Measurements from ENCODE around the gene IFI27.

Gene IFI27

DNA sequence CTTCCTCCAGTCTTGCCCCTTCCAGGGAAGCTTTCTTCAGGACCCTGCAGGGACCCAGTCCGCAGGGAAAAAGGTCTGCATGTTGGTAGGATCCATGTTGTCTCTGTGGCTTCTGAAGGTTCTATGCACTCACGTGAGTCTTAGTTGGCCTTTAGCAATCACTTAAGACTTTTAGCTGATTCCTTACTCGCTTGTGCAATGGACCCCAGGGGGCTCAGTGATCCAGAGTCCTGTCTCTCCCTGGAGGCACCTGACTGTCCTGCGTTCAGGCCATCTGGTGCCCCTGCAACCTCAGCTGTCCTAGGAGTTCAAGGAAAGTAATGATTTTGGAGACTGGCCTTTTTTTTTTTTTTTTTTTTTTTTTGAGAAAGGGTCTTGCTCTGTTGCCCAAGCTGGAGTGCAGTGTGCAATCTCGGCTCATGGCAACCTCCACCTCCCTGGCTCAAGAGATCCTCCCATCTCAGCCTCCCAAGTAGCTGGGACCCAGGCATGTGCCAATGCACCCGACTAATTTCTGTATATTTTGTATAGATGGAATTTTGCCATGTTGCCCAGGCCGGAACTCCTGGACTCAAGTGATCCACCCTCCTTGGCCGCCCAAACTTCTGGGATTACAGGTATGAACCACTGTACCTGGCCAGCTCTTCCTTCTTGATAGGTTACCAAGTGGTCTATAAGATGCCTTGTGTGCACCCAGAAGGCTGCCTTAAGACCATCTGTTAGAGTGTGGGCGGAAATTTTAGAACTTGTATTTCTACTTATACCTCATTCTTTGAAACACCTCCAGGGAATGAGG lies 14.2 kb downstream of the IFI27 start:
- no peak for DNase-seq (ENCODE audit: low read depth)

DNA sequence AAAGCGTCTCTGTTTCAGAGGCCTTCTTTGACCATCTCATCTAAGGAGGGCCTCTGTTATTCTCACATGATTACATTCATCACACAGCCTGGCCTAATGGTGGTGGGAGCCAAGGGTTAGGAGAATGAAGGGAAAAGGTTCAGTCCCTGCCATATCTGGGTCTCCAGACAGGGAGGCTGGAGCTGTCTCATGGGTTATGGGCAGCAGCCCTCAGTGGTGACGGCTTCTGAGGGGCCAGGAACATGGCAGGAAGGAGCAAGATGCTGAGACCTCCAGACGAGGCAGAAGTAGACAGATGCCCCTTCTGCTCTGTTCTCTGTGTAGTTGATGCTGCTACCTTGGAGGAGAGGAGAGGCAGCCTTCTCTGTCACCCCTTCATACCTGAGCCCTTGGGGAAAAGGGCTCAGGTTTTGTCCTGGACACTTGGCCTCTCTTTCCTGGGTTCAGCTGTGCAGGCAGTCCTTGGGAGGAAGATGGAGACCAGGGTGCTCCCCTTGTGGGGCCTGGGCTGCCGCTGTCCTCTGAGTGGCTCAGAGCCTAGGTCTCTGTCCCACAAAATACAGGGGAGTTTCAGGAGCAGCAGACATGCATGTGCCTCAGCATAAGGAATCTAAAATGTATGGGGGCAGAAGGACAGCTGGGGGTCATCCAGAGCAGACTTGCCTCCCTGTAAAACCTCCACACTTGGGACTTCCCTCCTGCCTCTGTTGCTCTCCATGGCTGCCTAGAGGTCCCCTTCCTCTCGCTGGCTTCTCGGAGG lies 15.3 kb downstream of the IFI27 start:
- DNase-seq (ENCODE audit: low read depth): no peak

DNA sequence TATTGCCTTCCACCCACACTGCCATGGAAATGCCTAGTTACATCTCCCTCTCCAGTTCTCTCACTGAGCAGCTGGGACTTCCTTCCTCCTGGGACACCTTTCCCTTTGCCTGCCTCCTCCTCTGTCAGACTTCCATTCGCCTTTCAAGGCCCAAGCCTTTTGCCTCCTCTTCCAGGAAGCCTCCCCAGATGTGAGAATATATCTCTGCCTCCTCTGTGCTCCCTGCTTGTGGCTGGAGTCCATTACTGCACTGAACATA lies 15.8 kb downstream of the IFI27 start:
- DNase-seq (ENCODE audit: low read depth): no peak

- no peak for DNase-seq (ENCODE audit: low read depth)
Observed at GRCh38 chr14:94126800-94127199, 16.3 kb downstream of the IFI27 start.

GRCh38 chr14:94127330-94127729 lies 16.8 kb downstream of the IFI27 start:
- DNase-seq (ENCODE audit: low read depth): no peak

DNA sequence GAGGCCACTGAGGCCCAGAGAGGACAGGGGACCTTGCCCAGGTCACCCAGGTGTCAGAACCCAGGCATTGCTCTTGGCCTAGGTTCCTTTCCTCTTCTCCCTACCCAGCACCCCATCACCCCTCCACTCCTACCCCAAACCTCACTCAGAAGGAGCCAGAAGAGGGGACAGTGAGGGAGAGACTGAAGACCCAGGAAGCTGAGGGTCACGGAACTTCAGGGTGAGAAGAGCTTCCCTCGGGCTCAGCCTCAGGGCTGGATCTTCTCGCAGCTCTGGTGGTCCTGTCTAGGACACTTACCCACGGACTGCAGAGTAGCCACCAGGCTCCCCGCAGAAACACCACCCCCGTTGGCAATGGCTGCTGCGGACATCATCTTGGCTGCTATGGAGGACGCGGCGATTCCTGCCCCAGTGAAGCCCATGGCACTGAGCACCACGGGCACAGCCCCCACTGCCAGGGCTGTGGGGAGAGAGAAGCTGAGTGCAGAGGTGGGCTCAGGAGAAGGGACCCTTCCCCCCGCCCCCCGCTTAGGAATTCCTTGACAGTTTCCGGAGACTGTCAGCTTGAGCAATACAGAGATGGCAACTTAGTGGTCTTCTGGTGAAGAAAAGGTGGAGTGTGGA lies 17.8 kb downstream of the IFI27 start:
- DNase-seq (ENCODE audit: low read depth): no peak

DNA sequence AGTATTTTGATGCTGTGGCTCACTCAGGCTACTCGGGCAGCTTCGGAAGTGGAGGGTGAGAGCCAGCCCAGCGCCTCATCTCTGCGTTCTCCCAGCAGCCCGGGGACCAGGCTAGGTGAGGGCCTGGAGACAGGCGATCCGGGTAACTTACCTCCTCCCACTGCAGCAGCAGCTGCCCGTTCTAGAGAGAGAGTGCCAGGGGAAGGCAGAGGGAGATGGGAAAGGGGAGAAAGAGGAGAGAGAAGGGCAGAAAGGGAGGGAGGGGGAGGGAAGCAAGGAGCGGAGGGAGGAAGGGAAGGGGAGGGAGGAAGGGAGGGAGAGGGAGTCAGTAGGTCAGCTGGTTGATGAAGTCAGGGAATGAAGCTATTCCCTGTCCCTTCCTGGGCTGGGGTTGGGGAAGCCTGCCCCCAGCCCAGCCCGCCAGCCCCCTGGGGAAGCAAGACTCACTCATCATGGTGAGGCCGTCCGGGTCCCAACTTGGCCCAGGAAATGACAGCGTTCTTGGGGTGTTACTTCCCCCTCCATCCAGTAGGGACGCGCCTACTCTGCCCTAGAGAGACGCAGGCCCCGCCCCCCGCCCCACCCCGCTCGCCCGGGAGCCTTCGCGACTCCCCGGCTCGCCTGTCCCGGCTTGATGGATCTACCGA lies 18.7 kb downstream of the IFI27 start, which contains the start of gene IFI27L2:
TSS of gene IFI27L2 (minus strand) at position 494 of the 647 bp plus-strand sequence. CDS start at position 454, 40 bp downstream.
- DNase-seq (ENCODE audit: low read depth): peak; percentile 82

DNA sequence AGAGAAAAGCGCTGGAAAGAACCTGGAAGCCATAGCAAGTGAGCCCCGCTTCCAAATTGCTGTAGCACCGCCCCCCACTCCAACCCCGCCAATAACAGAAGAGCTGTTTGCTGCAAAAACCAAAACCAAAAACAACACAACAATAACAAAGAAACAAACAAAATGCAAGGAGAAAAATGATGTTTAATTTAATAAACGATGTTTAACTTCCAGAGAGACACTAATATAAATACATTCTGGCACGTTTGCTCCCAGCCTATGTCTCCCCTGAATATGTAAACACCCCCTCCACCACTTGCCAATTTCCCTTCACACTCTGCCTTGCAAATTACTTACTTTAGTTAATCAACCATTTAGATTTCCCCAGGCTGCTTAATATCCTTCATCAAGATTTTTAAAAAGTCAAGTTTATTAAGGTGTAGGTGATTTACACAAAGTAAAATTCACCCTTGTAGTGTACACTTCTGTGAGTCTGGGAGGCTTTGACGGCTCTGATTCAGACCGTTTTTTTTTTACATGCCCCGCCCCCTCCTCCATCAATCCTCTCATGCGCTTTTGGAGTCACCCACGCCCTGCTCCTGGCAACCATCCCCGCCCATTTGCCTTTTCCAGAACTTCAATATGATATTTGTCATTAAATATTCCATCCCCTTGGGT lies 19.4 kb downstream of the IFI27 start:
- DNase-seq (ENCODE audit: low read depth): peak; percentile 61

GRCh38 chr14:94132285-94132887 lies 21.9 kb downstream of the IFI27 start:
- peak; percentile 60 for DNase-seq (ENCODE audit: low read depth)

DNA sequence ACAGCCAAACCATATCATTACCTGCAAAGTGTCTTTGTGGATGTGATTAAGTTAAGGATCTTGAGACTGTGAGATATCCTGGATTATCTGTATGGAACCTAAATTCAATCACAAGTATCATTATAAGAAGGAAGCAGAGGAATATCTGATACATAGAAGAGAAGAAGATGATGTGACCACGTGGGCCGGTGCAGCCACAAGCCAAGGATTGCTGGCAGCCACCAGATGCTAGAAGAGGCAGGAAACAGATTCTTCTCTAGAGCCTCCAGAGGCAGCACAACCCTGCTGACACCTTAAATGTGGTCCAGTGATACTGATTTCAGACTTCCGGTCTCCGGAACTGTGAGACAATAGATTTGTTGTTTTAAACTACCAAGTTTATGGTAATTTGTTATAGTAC lies 24.9 kb downstream of the IFI27 start:
- no peak for DNase-seq (ENCODE audit: low read depth)

- DNase-seq (ENCODE audit: low read depth): peak; percentile 76
Observed at GRCh38 chr14:94136575-94137331, 26.2 kb downstream of the IFI27 start.

DNA sequence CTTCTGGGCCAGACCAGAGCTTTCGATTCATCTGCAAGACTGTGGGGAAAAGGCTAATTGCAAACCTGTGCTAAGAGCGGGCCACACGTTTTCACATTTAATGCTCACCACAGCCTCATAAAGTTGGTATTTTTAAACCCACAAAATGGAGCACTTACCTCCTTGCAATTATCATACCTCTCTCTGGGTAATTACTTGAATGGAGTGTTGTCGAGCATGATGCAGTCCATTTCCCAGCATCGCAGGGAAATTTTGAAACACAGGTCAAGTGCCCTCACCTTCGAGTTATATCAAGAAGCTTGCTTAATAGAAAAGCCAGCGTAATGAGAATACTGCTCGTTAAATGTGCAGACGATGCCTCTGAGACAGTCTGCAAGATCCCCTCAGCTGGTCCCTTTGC lies 27.7 kb downstream of the IFI27 start:
- no peak for DNase-seq (ENCODE audit: low read depth)

GRCh38 chr14:94139006-94139405 lies 28.5 kb downstream of the IFI27 start:
- no peak for DNase-seq (ENCODE audit: low read depth)

DNA sequence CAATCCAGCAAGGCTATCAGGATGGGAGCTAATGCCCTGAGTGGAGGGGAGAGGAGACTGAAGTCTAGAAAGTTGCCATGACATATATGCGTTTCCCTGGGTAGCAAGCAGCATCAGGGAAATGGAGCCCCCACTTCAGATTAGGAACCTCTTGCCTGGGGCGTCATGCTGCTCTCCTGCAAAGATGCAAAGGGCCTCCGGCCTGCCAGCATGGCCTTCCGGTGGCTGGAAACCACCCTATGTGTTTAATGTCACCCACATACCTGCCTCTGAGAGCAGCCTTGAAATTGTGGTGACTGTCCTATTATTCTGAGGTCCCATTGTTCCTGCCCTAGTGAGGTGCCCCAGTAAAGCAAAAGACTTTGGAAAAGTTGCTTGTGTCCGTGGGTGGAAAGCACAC lies 28.9 kb downstream of the IFI27 start:
- DNase-seq (ENCODE audit: low read depth): no peak

GRCh38 chr14:94142247-94142646 lies 31.7 kb downstream of the IFI27 start:
- no peak for DNase-seq (ENCODE audit: low read depth)

GRCh38 chr14:94142836-94143235 lies 32.3 kb downstream of the IFI27 start:
- DNase-seq (ENCODE audit: low read depth): no peak

GRCh38 chr14:94143239-94143638 lies 32.7 kb downstream of the IFI27 start:
- no peak for DNase-seq (ENCODE audit: low read depth)

DNA sequence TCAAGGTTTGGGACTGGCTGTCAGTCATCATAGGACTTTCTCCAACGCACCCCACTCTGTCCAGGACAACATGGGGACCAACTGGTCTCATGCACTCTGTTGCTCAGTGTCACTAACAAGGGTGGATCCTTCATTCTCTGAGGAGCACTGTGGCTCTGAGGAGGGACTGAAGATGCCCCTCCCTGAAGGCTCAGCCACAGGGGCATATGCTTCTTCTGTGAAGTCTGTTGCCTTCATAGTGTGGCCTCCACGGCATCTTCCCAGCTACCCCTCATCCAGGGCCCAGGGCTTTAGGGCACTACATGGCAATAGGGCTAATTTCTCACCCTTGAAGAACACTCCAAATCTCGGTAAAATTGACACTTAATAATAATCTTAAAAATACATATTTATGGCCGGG lies 33.2 kb downstream of the IFI27 start:
- no peak for DNase-seq (ENCODE audit: low read depth)

DNA sequence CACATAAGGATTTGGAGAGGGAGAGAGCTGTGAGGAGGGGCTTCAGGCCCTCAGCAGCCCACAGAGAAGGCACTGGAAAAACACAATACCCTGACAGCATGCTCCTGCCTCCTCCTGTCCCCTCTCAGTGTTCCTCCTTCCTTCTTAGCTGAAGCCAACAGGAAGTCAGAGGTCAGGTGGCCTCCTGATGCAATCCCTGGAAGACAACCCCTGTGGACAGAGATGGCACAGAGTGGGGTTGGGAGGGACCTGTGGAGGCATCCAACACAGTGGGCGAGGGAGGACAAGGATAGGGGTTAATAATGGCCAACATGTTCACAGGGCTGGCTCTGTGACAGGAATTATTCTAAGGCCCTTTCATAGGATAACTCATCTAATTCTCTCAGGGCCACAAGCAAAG lies 34.2 kb downstream of the IFI27 start:
- DNase-seq (ENCODE audit: low read depth): no peak

GRCh38 chr14:94145902-94146527 lies 35.5 kb downstream of the IFI27 start:
- DNase-seq (ENCODE audit: low read depth): no peak

DNA sequence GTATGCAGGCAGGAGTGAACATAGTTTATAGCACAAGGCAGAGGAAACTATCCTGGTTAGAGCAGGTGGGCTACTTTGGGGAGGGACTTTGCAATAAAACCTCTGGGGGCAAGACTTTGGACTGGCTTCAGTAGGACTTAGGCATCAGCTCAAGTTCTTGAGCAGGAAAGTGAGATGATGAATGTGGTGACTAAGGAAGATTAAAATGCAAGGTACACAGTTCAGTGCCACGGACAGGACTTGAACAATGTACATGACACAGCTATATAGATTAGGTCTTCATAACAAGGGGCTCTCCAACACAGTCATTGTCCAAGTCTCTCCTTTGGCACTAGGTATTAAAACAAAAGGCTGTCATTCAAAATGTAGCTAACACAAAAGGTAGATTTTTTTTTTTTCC lies 42.1 kb downstream of the IFI27 start:
- no peak for DNase-seq (ENCODE audit: low read depth)
